Measurements from ENCODE around the gene DYTN. TPM values are rescaled to one million over a fixed set of nuclear protein-coding genes. Genes with fewer than 3 reads are reported as not detected.

Gene DYTN
- polyA plus RNA-seq, 1 of the 3 experiments (the other 2 are of a cell fraction): not detected

GRCh38 chr2:206627632-206628031, 90.6 kb downstream of the DYTN start (continued):
- TF ChIP-seq TEAD4 (IDR thresholded peaks at IDR 0.05; ENCODE audit: borderline replicate concordance, insufficient read depth): no peak
- TF ChIP-seq MEF2A (IDR thresholded peaks at IDR 0.05; ENCODE audit: borderline replicate concordance, low read depth): no peak
- TF ChIP-seq FOXM1 (IDR thresholded peaks at IDR 0.05; ENCODE audit: low read depth): no peak
- TF ChIP-seq GABPA (IDR thresholded peaks at IDR 0.05; ENCODE audit: low read depth): no peak
- TF ChIP-seq SMC3 (IDR thresholded peaks at IDR 0.05; ENCODE audit: low read depth, low read length): no peak
- TF ChIP-seq MXI1 (IDR thresholded peaks at IDR 0.05; ENCODE audit: low read depth, low read length): no peak
- no peak for TF ChIP-seq JUND (IDR thresholded peaks at IDR 0.05)
- no peak for TF ChIP-seq NRF1 (IDR thresholded peaks at IDR 0.05; ENCODE audit: low read depth, low read length)
- TF ChIP-seq ELF1 (IDR thresholded peaks at IDR 0.05): no peak

- 40% methylated on average over 2 of the region's 2 CpGs for WGBS (ENCODE audit: low lambda C conversion rate)
- Histone ChIP-seq H4K20me1 (ENCODE audit: insufficient read depth) (no peaks in the 10 kb centered on the region), H3K4me1 (ENCODE audit: control insufficient read depth in 1 of 2, insufficient read depth in 2 of 2, low read depth in 1 of 2, low read length in 1 of 2) (no peaks in the 10 kb centered on the region), H3K4me2 (no peak overlapping the region), H3K9me2 (no peaks in the 10 kb centered on the region), H3K9me3 (no peaks in the 10 kb centered on the region), H3K79me2 (ENCODE audit: insufficient read depth) (no peaks in the 10 kb centered on the region), H3K4me3 (ENCODE audit: low read depth in 2 of 2, low read length in 1 of 2) (no peak overlapping the region), H3K27me3 (ENCODE audit: insufficient read depth) (no peaks in the 10 kb centered on the region), H3K36me3 (replicated peaks in 1 of 2; ENCODE audit: control insufficient read depth in 1 of 2, insufficient read depth in 2 of 2, low read length in 1 of 2) (no peaks in the 10 kb centered on the region), H3K9ac (no peak overlapping the region), H3F3A (replicated peaks; ENCODE audit: insufficient read depth) (no peaks in the 10 kb centered on the region), H3K27ac (ENCODE audit: low read depth in 2 of 2, low read length in 1 of 2) (no peak overlapping the region), H2AFZ (ENCODE audit: low read depth) (no peak overlapping the region)
- ChIA-PET POLR2A (no interaction called here), CTCF (no interaction called here)
- DNase-seq: no peak
- no peak for TF ChIP-seq SIN3A (IDR thresholded peaks at IDR 0.05; ENCODE audit: borderline replicate concordance, low read depth, low read length)
- no peak for TF ChIP-seq EZH2phosphoT487 (IDR thresholded peaks at IDR 0.05; ENCODE audit: borderline replicate concordance, low read depth)
- no peak for TF ChIP-seq RAD21 (IDR thresholded peaks at IDR 0.05; ENCODE audit: low read length)
- no peak for TF ChIP-seq NRF1 (IDR thresholded peaks at IDR 0.05; ENCODE audit: low read depth, low read length)
- no peak for TF ChIP-seq FOSL2 (IDR thresholded peaks at IDR 0.05; ENCODE audit: borderline replicate concordance, low read depth)
- TF ChIP-seq MEF2A (IDR thresholded peaks at IDR 0.05; ENCODE audit: borderline replicate concordance, low read depth): no peak
- TF ChIP-seq GATA2 (CRISPR knock-in tag; IDR thresholded peaks at IDR 0.05): no peak
- TF ChIP-seq CTCF (IDR thresholded peaks at IDR 0.05): no peak
- TF ChIP-seq CHD2 (IDR thresholded peaks at IDR 0.05; ENCODE audit: low read length, partially characterized antibody): no peak
- TF ChIP-seq NFIC (IDR thresholded peaks at IDR 0.05; ENCODE audit: borderline replicate concordance): no peak
- TF ChIP-seq USF2 (IDR thresholded peaks at IDR 0.05; ENCODE audit: borderline replicate concordance, low read depth, low read length): no peak
- no peak for TF ChIP-seq FOXJ3 (CRISPR knock-in tag; IDR thresholded peaks at IDR 0.05)
- TF ChIP-seq EP300 (IDR thresholded peaks at IDR 0.05; ENCODE audit: borderline replicate concordance in 1 of 2, low read depth in 1 of 2, low read length in 1 of 2): no peak
Observed at GRCh38 chr2:206626108-206626507, 92.1 kb downstream of the DYTN start.
